ENCODE data around the gene METTL15.
"Not testable (repeated sequence)": the region's sequence is repeated elsewhere in the genome, so short reads cannot be mapped to it uniquely, and the experiment has no call there.

Gene METTL15

DNA sequence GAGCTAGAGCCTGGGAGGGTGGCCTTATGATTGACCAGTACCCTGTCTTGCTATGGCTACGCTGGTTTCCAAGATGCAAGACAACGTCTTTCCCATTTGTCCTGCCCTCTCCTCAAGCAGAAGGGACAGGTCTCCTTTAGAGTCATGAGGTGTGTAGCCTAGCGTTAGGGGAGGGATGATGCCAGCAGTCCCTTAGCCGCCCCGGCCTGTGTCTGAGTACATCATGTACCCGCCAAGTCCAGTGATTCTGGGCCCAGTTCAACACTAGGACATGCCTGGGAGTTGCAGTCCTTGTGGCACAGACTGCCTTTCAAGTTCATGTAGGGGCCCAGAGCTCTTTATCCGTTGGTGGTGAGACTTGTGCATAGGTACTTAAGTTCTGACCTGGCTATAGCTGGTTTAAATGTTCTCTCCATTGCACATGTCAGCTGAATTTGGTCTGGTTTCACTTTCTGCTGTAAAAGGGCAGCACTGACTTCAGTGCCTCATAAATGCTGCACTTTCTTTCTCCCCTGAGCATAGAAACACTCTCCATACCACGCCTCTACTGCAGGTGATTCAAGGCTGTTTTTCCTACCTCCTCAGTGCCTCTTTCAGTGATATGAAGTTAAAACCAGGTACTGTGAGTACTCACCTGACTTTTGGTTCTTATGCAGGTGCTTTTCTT is 151.1 kb downstream of the METTL15 start:
- Mint-ChIP-seq H3K4me1 (no peaks in the 10 kb centered on the region), H3K27ac (no peak overlapping the region), H3K4me3 (no peak overlapping the region), H3K27me3 (no peaks in the 10 kb centered on the region), H3K36me3 (peaks cover 2% of the 10 kb centered on the region), H3K9me3 (peaks cover 8% of the 10 kb centered on the region)
- no peak for DNase-seq
- CTCF ChIA-PET: no interaction called here

DNA sequence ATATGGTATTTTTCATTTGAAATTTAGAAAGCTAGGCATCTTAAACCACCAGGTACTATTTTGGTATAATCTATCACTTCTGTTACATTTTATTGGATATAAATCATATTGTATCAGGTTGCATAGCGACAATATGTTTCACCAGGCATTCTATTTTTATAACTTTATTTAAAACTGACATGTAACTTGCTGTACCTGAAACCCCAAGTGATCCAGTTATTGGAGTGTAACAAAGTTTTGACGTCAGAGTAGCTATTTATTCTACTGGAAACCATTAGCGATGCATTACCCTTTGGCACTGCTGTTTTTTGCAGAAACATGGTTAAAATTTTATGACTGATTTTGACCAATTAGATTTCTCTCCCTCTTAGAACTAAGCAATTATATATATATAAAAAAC is 160.7 kb downstream of the METTL15 start:
- H3K27me3 Mint-ChIP-seq: no peaks in the 10 kb centered on the region
- H3K4me3 Mint-ChIP-seq: no peak overlapping the region
- H3K9me3 Mint-ChIP-seq: peaks cover 10% of the 10 kb centered on the region
- H3K4me1 Mint-ChIP-seq: no peaks in the 10 kb centered on the region
- DNase-seq: no peak
- H3K27ac Mint-ChIP-seq: no peak overlapping the region
- CTCF ChIA-PET: no interaction called here
- peaks cover 11% of the 10 kb centered on the region for H3K36me3 Mint-ChIP-seq

DNA sequence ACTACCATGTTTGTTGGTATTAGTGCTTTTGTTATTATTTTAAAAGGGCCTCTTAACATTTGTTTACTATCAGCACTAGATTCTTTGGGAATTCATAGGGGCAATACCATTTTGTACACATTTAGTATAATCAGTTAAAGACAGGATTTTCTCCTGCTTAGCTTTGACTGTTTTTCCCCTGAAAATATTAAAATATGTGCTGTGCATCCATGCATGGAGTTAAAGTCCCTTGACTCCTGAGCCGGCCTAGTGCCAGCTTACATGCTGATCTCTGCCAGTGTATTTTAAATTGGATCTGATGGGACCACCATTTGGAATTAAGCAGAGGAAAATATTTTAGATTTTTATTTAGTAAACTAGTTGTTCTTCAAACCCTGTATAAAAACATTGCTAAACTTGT is 161.4 kb downstream of the METTL15 start:
- no peak for DNase-seq
- H3K4me1 Mint-ChIP-seq: no peaks in the 10 kb centered on the region
- peaks cover 11% of the 10 kb centered on the region for H3K36me3 Mint-ChIP-seq
- peaks cover 10% of the 10 kb centered on the region for H3K9me3 Mint-ChIP-seq
- no peak overlapping the region for H3K27ac Mint-ChIP-seq
- H3K27me3 Mint-ChIP-seq: no peaks in the 10 kb centered on the region
- CTCF ChIA-PET: no interaction called here
- no peak overlapping the region for H3K4me3 Mint-ChIP-seq

DNA sequence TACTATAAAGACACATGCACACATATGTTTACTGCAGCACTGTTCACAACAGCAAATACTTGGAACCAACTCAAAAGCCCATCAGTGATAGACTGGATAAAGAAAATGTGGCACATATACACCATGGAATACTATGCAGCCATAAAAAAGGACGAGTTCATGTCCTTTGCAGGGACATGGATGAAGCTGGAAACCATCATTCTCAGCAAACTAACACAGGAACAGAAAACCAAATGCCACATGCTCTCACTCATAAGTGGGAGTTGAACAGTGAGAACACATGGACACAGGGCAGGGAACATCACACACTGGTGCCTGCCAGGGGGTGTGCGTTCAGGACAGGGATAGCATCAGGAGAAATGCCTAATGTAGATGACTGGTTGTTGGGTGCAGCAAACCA is 164.1 kb downstream of the METTL15 start:
- H3K36me3 Mint-ChIP-seq, H3K27ac Mint-ChIP-seq, H3K9me3 Mint-ChIP-seq, H3K27me3 Mint-ChIP-seq, H3K4me1 Mint-ChIP-seq, H3K4me3 Mint-ChIP-seq, CTCF ChIA-PET, DNase-seq: not testable (repeated sequence)

DNA sequence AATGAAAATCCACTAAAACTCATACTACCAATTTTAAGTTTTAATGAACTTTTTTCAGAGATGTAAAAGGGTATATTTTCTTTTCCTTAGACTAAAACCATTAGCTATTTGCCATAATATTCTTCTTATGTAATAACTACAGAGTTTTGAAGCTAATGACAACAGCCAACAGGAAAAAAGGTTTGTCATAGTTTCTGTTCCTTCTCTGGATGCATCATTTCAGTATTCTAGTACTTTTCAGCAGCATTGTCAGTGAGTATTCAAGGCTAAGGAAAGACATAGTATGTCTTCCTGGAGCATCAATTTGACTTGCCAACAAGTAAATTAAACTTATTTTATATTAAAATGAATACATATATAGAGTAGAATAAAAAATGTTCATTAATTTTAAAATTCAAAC is 166.0 kb downstream of the METTL15 start:
- H3K27ac Mint-ChIP-seq: no peak overlapping the region
- H3K27me3 Mint-ChIP-seq: no peaks in the 10 kb centered on the region
- H3K36me3 Mint-ChIP-seq: peaks cover 5% of the 10 kb centered on the region
- no peaks in the 10 kb centered on the region for H3K4me1 Mint-ChIP-seq
- CTCF ChIA-PET: no interaction called here
- H3K9me3 Mint-ChIP-seq: peaks cover 5% of the 10 kb centered on the region
- DNase-seq: no peak
- H3K4me3 Mint-ChIP-seq: no peak overlapping the region

DNA sequence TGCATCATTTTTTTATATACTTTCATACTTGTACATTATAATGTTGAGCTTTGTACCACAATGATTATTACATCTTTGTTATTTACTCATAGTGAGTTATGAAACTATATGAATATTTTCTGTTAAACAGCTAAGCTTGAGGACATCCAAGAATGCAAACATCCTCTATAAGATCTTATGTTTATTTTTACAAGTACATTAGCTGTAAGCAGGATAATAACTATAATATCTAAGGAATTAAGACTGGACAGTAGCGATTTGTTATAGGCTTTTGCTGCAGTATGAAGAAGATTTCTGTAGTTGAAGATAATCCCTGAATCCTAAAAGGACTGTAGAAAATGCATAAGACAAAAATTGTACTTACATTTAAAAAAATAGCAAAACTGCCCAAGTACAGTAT is 176.0 kb downstream of the METTL15 start:
- H3K4me3 Mint-ChIP-seq: no peak overlapping the region
- no peaks in the 10 kb centered on the region for H3K36me3 Mint-ChIP-seq
- no peaks in the 10 kb centered on the region for H3K4me1 Mint-ChIP-seq
- no peaks in the 10 kb centered on the region for H3K27me3 Mint-ChIP-seq
- H3K9me3 Mint-ChIP-seq: no peaks in the 10 kb centered on the region
- no peak for DNase-seq
- no peak overlapping the region for H3K27ac Mint-ChIP-seq
- CTCF ChIA-PET: no interaction called here

DNA sequence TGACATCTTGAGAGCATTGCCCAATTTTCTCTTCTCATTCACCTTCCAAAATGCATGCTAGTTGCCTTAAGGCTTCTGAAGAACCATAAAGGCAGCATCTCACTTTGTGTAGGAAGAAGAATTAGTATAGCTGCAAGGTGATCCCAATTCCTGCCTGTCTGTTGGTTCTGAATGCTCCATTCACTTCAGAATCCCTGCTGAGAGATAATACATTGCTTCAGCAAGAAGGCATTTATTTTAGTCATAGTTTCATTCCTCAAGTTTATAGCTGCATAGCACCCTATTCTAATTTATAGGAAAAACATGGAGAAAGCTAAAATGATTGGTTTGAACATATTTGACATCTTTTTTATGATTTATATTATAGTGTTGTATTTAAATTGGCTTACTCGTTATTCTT is 181.3 kb downstream of the METTL15 start:
- no peak for DNase-seq
- CTCF ChIA-PET: no interaction called here
- Mint-ChIP-seq H3K4me1 (no peaks in the 10 kb centered on the region), H3K27ac (no peak overlapping the region), H3K9me3 (peaks cover 4% of the 10 kb centered on the region), H3K4me3 (no peak overlapping the region), H3K27me3 (no peaks in the 10 kb centered on the region), H3K36me3 (peaks cover 12% of the 10 kb centered on the region)

DNA sequence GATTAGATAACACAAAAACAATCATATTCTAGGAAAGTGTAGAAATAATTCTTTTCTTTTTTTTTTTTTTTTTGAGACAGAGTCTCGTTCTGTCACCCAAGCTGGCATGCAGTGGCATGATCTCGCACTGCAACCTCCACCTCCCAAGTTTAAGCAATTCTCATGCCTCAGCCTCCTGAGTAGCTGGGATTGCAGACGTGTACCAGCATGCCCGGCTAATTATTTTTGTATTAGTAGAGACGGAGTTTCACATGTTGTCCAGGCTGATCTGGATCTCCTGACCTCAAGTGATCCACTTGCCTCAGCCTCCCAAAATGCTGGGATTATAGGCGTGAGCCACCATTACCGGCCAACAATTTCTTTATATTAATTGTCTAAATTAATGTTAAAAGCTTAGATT is 182.8 kb downstream of the METTL15 start:
- H3K27ac Mint-ChIP-seq, H3K27me3 Mint-ChIP-seq, DNase-seq, H3K4me3 Mint-ChIP-seq, H3K4me1 Mint-ChIP-seq, CTCF ChIA-PET, H3K9me3 Mint-ChIP-seq: not testable (repeated sequence)
- H3K36me3 Mint-ChIP-seq: peaks cover 12% of the 10 kb centered on the region

DNA sequence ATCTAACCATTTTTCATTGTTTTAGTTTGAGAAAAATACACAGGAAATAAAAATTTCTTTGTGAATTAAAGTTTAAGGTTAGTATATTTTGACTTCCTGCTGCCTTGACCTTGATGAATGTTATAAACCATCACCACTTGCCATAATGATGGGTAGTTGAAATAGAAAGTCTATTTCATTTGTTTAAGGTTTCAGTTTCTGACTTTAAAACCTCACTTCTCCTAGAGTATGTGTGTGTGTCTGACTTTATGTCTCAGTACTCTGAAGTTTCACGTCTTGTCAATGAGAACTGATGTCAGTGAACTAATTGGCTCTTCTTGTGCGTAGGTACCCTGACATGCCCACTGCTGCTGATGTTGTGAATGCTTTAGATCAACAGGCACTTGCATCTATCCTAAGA is 188.2 kb downstream of the METTL15 start:
- no peak overlapping the region for H3K4me3 Mint-ChIP-seq
- CTCF ChIA-PET: no interaction called here
- peaks cover 30% of the 10 kb centered on the region for H3K36me3 Mint-ChIP-seq
- H3K27me3 Mint-ChIP-seq: no peaks in the 10 kb centered on the region
- peaks cover 4% of the 10 kb centered on the region for H3K9me3 Mint-ChIP-seq
- DNase-seq: no peak
- peaks cover 6% of the 10 kb centered on the region for H3K4me1 Mint-ChIP-seq
- no peak overlapping the region for H3K27ac Mint-ChIP-seq

DNA sequence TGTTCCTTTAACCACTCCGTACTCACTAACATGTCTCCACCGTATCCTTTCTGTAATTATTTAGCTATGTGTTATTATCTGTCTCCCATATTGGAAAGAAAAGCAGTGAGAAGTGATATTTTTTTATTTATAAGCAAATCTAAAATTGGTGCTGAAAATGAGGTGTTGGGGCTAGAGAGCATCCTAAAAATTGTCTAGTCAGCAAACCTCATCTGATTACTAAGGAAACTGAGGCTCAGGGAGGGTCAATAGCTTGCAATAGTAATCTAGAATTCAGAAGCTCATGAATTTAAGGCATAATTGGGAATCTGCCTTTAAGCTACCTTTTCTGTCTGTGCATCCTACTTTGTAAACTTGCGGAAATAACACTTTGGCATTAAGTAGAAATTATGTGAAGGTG is 190.0 kb downstream of the METTL15 start:
- DNase-seq: no peak
- Mint-ChIP-seq H3K4me3 (no peak overlapping the region), H3K27ac (no peak overlapping the region), H3K27me3 (no peaks in the 10 kb centered on the region), H3K36me3 (peaks cover 30% of the 10 kb centered on the region), H3K4me1 (peaks cover 6% of the 10 kb centered on the region), H3K9me3 (peaks cover 2% of the 10 kb centered on the region)
- CTCF ChIA-PET: no interaction called here

DNA sequence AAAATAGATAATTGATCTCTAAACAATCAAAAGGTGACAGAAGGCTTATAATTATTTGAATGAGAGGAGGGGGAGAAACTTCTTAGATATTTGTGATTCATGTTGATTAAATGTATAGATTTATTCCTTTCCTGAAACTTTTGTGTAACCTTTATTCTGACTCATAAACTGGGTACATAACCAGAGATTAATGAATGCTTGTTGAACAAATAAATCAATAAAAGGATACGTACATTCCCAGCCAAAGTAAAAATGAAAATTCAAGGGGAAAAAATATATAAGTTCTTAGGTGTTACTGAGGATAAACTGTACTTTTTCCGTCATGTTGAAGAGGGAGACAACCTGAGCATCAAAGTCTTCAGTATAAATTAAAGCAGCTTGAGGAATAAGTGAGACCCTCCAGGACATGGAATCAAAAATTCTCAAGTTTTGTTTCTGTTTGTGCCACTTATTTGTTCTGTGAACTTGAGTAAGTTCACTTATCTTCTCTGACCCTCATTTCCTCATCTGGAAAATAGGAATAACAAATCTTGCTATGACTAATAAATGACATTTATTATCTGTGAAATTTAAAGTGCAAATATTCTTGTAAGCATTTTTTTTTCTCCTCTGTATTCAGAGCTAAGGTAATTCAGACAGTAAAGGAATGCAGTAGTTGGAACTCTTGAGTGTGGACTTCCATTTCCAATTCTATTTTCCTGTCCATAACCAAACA is 195.4 kb downstream of the METTL15 start:
- no peaks in the 10 kb centered on the region for H3K27me3 Mint-ChIP-seq
- H3K9me3 Mint-ChIP-seq: no peaks in the 10 kb centered on the region
- no peaks in the 10 kb centered on the region for H3K4me1 Mint-ChIP-seq
- no peak overlapping the region for H3K27ac Mint-ChIP-seq
- DNase-seq: no peak
- H3K36me3 Mint-ChIP-seq: peaks cover 21% of the 10 kb centered on the region
- H3K4me3 Mint-ChIP-seq: no peak overlapping the region
- CTCF ChIA-PET: interaction anchor here (0.6 kb wide), 1 partner anchor 250 kb away, joined by 3 read pairs; no protein-coding TSS in a partner anchor

DNA sequence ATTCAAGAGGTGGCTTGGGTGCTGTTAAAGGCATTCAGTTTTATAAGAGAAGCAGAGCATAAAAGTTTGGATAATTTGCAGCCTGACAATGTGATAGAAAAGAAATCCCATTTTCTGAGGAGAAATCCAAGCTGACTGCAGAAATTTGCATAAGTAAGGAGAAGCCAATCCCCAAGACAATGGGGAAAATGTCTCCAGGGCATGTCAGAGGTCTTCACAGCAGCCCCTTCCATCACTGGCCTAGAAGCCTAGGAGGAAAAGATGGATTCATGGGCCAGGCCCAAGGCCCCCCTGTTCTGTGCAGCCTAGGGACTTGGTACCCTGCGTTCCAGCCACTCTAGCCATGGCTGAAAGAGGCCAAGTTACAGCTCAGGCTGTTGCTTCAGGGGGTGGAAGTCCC is 207.3 kb downstream of the METTL15 start:
- Mint-ChIP-seq H3K4me1 (no peaks in the 10 kb centered on the region), H3K27me3 (no peaks in the 10 kb centered on the region), H3K36me3 (peaks cover 2% of the 10 kb centered on the region), H3K27ac (no peak overlapping the region), H3K4me3 (no peak overlapping the region), H3K9me3 (no peaks in the 10 kb centered on the region)
- DNase-seq: no peak
- CTCF ChIA-PET: no interaction called here

DNA sequence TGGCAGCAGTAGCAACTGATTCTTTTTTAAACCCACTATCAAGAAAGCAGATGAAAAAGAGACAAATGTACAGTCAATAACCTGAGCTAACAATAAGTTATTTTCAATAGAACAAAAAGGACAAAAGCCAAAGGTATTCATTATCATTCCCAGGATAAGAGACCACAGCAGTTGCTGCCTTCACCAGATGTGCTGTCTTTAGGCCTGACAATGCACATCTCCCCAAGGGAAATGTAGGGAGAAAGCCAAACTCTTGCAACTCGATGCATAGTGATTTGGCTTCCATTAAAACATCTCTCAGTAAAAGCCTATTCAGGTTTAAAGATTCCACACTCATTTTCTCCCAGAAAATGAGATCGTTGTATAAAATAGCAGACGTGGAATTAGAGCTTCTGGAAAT is 210.7 kb downstream of the METTL15 start:
- no peaks in the 10 kb centered on the region for H3K9me3 Mint-ChIP-seq
- H3K27ac Mint-ChIP-seq: no peak overlapping the region
- DNase-seq: no peak
- CTCF ChIA-PET: no interaction called here
- no peaks in the 10 kb centered on the region for H3K27me3 Mint-ChIP-seq
- no peak overlapping the region for H3K4me3 Mint-ChIP-seq
- H3K36me3 Mint-ChIP-seq: peaks cover 2% of the 10 kb centered on the region
- H3K4me1 Mint-ChIP-seq: no peaks in the 10 kb centered on the region

DNA sequence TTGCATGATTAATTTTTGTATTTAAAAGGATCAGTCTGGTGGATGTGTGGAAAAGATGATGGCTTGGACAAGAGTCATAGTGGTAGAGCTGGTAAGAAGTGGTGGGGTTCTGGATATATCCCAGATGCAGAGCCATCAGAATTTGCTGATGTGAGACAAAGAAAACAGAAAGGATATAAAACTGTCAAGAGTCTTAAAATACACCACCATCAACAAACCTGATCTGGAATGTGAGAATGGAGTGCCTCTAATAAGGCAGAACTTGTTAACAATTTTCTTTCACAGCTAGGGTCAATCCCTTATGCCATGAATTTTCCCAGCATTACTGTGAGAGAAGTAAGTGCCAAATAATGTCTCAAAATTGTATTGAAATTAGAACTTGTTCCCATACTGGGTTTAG is 215.4 kb downstream of the METTL15 start:
- no peaks in the 10 kb centered on the region for H3K9me3 Mint-ChIP-seq
- no peak overlapping the region for H3K4me3 Mint-ChIP-seq
- CTCF ChIA-PET: no interaction called here
- no peak for DNase-seq
- peaks cover 2% of the 10 kb centered on the region for H3K36me3 Mint-ChIP-seq
- no peaks in the 10 kb centered on the region for H3K4me1 Mint-ChIP-seq
- H3K27ac Mint-ChIP-seq: no peak overlapping the region
- no peaks in the 10 kb centered on the region for H3K27me3 Mint-ChIP-seq

DNA sequence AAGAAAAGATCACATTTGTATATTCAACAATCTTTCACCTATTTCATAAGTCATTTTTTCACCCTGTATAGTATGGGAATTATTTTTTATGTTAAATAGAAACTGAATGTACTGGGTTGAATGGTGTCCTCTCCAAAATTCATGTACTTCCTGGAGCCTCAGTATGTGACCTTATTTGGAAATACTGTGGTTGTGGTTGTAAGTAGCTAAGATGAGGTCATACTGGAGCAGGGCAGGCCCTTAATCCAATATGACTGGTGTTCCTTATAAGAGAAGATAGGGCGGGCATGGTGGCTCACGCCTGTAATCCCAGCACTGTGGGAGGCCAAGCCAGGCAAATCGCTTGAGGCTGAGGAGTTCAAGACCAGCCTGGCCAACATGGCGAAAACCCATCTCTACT is 224.2 kb downstream of the METTL15 start:
- CTCF ChIA-PET, H3K9me3 Mint-ChIP-seq, H3K27me3 Mint-ChIP-seq, DNase-seq, H3K27ac Mint-ChIP-seq, H3K4me3 Mint-ChIP-seq, H3K4me1 Mint-ChIP-seq, H3K36me3 Mint-ChIP-seq: not testable (repeated sequence)
